Ovary (tissue), 3 donors: Measurements from ENCODE around the gene SPAG16.

Experiments used
- EP300 ChIP-seq: sonication (generic); formaldehyde crosslinking; IDR thresholded peaks from one replicate; pipeline ENCODE4 v1.6.1; 2017; ENCODE audit warnings: antibody characterized with exemption
- POLR2A ChIP-seq: fragments of 450-650 bp; IDR thresholded peaks from one replicate; pipeline ENCODE4 v1.6.1; 2017; ENCODE audit warnings: antibody characterized with exemption, mild to moderate bottlenecking, moderate library complexity
- TF ChIP-seq, protein P1 (sequence below), 3 donors: fragments of 450-650 bp in 2 of 3; fragments of 200-600 bp in 1 of 3; IDR thresholded peaks; one replicate each; pipeline versions ENCODE4 v1.5.1 to v1.8.0; 2016 to 2022; ENCODE audit warnings: antibody characterized with exemption in 3 of 3, mild to moderate bottlenecking in 1 of 3
- donor health status: DM: no; HTN: no; CAD: no.

- TF ChIP-seq, protein P1, sequence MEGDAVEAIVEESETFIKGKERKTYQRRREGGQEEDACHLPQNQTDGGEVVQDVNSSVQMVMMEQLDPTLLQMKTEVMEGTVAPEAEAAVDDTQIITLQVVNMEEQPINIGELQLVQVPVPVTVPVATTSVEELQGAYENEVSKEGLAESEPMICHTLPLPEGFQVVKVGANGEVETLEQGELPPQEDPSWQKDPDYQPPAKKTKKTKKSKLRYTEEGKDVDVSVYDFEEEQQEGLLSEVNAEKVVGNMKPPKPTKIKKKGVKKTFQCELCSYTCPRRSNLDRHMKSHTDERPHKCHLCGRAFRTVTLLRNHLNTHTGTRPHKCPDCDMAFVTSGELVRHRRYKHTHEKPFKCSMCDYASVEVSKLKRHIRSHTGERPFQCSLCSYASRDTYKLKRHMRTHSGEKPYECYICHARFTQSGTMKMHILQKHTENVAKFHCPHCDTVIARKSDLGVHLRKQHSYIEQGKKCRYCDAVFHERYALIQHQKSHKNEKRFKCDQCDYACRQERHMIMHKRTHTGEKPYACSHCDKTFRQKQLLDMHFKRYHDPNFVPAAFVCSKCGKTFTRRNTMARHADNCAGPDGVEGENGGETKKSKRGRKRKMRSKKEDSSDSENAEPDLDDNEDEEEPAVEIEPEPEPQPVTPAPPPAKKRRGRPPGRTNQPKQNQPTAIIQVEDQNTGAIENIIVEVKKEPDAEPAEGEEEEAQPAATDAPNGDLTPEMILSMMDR (IDR thresholded peaks at IDR 0.05), result no peak
- TF ChIP-seq POLR2A (no peak), EP300 (no peak)
Measured at GRCh38 chr2:213846856-213847255, 562.6 kb downstream of the SPAG16 start.
